Muscle layer of colon (tissue), 2 donors: ENCODE data around the gene STEAP4.
"Not testable (repeated sequence)": the region's sequence is repeated elsewhere in the genome, so short reads cannot be mapped to it uniquely, and the experiment has no call there.

ENCODE experiments used
- H3K27ac ChIP-seq: one replicate; pipeline ENCODE4 v1.7.0; 2013; ENCODE audit warnings: low read depth, mild to moderate bottlenecking, low read length, moderate library complexity
- H3K27me3 ChIP-seq, 2 donors: one replicate each; pipeline ENCODE4 v1.7.0; 2013; ENCODE audit warnings: low read length in 2 of 2, mild to moderate bottlenecking in 2 of 2; ENCODE audit not compliant: insufficient read depth in 2 of 2, control insufficient read depth in 1 of 2
- H3K36me3 ChIP-seq: one replicate; pipeline ENCODE4 v1.7.0; 2013; ENCODE audit warnings: mild to moderate bottlenecking, low read length; ENCODE audit not compliant: insufficient read depth
- H3K4me1 ChIP-seq: one replicate; pipeline ENCODE4 v1.7.0; 2013; ENCODE audit warnings: mild to moderate bottlenecking, low read length; ENCODE audit not compliant: insufficient read depth
- H3K4me3 ChIP-seq, 2 donors: one replicate each; pipeline ENCODE4 v1.7.0; 2013; ENCODE audit warnings: low read length in 2 of 2, low read depth in 1 of 2, mild to moderate bottlenecking in 1 of 2, moderate library complexity in 1 of 2
- H3K9ac ChIP-seq: one replicate; pipeline ENCODE4 v1.7.0; 2013; ENCODE audit warnings: low read length
- H3K9me3 ChIP-seq: one replicate; pipeline ENCODE4 v1.7.0; 2013; ENCODE audit warnings: mild to moderate bottlenecking, low read length
- donor health status: abdominal sarcoma.
- donor health status: Adenocarcinoma of cecum.

STEAP4 gene

DNA sequence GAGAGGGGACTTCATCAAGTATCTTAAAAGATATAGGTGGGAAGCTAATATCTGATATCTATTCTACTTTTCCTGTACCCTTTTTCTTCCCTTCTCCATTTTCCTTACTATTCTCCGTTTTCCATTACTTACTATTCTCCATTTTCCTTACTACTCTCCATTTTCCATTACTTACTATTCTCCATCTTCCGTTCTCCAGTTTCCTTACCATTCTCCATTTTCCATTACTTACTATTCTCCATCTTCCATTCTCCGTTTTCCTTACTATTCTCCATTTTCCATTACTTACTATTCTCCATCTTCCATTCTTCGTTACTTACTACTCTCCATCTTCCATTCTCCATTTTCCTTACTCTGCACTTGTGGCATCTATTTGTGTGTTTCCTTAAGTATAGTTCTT, 39.3 kb downstream of the STEAP4 start:
- Histone ChIP-seq H3K27ac (no peak overlapping the region), H3K4me3 (no peak overlapping the region), H3K36me3 (no peaks in the 10 kb centered on the region), H3K4me1 (no peaks in the 10 kb centered on the region), H3K9me3 (no peaks in the 10 kb centered on the region), H3K9ac (no peak overlapping the region), H3K27me3 (no peaks in the 10 kb centered on the region)

- H3K9ac ChIP-seq, H3K9me3 ChIP-seq, H3K4me3 ChIP-seq, H3K27me3 ChIP-seq, H3K27ac ChIP-seq, H3K36me3 ChIP-seq, H3K4me1 ChIP-seq: not testable (repeated sequence)
These were observed 41.7 kb downstream of the STEAP4 start for GRCh38 chr7:88264987-88265386.

- Histone ChIP-seq H3K36me3 (no peaks in the 10 kb centered on the region), H3K4me1 (no peaks in the 10 kb centered on the region), H3K9me3 (no peaks in the 10 kb centered on the region)
These were observed 44.1 kb downstream of the STEAP4 start for GRCh38 chr7:88262562-88262961.

DNA sequence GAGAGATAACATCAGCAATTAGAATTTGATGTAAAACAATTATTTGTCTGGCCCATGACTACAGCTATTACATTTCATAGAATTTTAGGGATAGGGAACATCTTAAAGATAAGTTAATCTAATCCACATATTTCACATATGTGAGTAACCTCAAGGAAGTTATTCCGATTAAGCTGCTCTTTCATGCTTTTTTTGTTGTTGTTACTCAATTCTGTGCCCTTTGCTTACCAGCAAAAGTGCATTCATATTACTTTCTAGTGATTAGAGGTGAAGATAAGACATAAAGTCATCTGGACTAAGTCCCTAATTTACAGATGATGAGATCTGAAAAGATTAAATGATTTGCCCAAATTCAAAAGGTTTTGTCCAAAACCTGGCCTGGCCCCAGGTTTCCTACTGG, 46.0 kb downstream of the STEAP4 start:
- Histone ChIP-seq H3K27me3 (no peaks in the 10 kb centered on the region), H3K27ac (no peak overlapping the region), H3K4me1 (no peaks in the 10 kb centered on the region)

More at GRCh38 chr7:88262562-88262961, 44.1 kb downstream of the STEAP4 start:
- Histone ChIP-seq H3K27me3 (no peaks in the 10 kb centered on the region), H3K27ac (no peak overlapping the region), H3K9ac (no peak overlapping the region), H3K4me3 (no peak overlapping the region)

GRCh38 chr7:88259656-88260380, 46.9 kb downstream of the STEAP4 start:
- Histone ChIP-seq H3K9ac (no peak overlapping the region), H3K36me3 (no peaks in the 10 kb centered on the region), H3K4me3 (no peak overlapping the region), H3K9me3 (no peaks in the 10 kb centered on the region), H3K27ac (no peak overlapping the region), H3K27me3 (no peaks in the 10 kb centered on the region), H3K4me1 (no peaks in the 10 kb centered on the region)

More for the DNA sequence above, 46.0 kb downstream of the STEAP4 start:
- Histone ChIP-seq H3K9me3 (no peaks in the 10 kb centered on the region), H3K9ac (no peak overlapping the region), H3K36me3 (no peaks in the 10 kb centered on the region), H3K4me3 (no peak overlapping the region)

DNA sequence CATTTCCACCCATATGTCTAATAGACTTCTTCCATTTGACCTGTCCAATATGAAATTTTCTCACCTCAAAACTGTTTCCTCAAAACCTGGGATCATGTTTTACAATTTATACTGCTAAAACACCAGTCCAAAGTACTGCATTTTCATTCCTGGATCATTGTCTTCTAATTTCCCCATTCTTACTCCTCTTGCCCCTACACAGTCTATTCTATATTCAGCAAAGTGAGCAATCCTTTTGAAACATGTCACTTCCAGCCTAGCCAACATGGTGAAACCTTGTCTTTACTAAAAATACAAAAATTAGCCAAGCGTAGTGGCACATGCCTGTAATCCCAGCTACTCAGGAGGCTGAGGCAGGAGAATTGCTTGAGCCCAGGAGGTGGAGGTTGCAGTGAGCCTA, 48.4 kb downstream of the STEAP4 start:
- not testable (repeated sequence) for H3K4me1 ChIP-seq, H3K27me3 ChIP-seq, H3K4me3 ChIP-seq, H3K36me3 ChIP-seq, H3K9me3 ChIP-seq, H3K9ac ChIP-seq, H3K27ac ChIP-seq

- Histone ChIP-seq H3K27me3 (no peaks in the 10 kb centered on the region), H3K36me3 (no peaks in the 10 kb centered on the region), H3K4me1 (no peaks in the 10 kb centered on the region)
These were observed 49.8 kb downstream of the STEAP4 start for GRCh38 chr7:88256906-88257305.

GRCh38 chr7:88254721-88255424, 51.8 kb downstream of the STEAP4 start:
- Histone ChIP-seq H3K36me3 (no peaks in the 10 kb centered on the region), H3K9ac (no peak overlapping the region), H3K27ac (no peak overlapping the region), H3K9me3 (peaks cover 4% of the 10 kb centered on the region), H3K27me3 (no peaks in the 10 kb centered on the region), H3K4me3 (no peak overlapping the region), H3K4me1 (no peaks in the 10 kb centered on the region)

More at GRCh38 chr7:88256906-88257305, 49.8 kb downstream of the STEAP4 start:
- Histone ChIP-seq H3K27ac (no peak overlapping the region), H3K4me3 (no peak overlapping the region), H3K9ac (no peak overlapping the region), H3K9me3 (peaks cover 4% of the 10 kb centered on the region)

GRCh38 chr7:88253640-88254039, 53.1 kb downstream of the STEAP4 start:
- Histone ChIP-seq H3K9ac (no peak overlapping the region), H3K4me3 (no peak overlapping the region), H3K27ac (no peak overlapping the region), H3K27me3 (no peaks in the 10 kb centered on the region), H3K9me3 (peaks cover 4% of the 10 kb centered on the region), H3K36me3 (no peaks in the 10 kb centered on the region), H3K4me1 (no peaks in the 10 kb centered on the region)

GRCh38 chr7:88244258-88244657, 62.4 kb downstream of the STEAP4 start:
- H3K4me3 ChIP-seq, result no peak overlapping the region
- H3K4me1 ChIP-seq, result no peaks in the 10 kb centered on the region
- H3K9ac ChIP-seq, result no peak overlapping the region
- no peaks in the 10 kb centered on the region for H3K9me3 ChIP-seq
- H3K27ac ChIP-seq, result no peak overlapping the region
- no peaks in the 10 kb centered on the region for H3K27me3 ChIP-seq
- H3K36me3 ChIP-seq, result no peaks in the 10 kb centered on the region

- Histone ChIP-seq H3K9me3 (no peaks in the 10 kb centered on the region), H3K36me3 (no peaks in the 10 kb centered on the region), H3K27ac (no peak overlapping the region), H3K4me1 (no peaks in the 10 kb centered on the region), H3K9ac (no peak overlapping the region), H3K4me3 (no peak overlapping the region), H3K27me3 (no peaks in the 10 kb centered on the region)
These were observed 63.3 kb downstream of the STEAP4 start for GRCh38 chr7:88243345-88243909.
